Heart left ventricle (tissue), 13 donors: Measurements from ENCODE around the gene RCBTB2.

Source experiments
- POLR2A ChIP-seq, 2 donors: fragments of 450-650 bp; IDR thresholded peaks; one replicate each; pipeline ENCODE4 v1.6.1; 2017; ENCODE audit warnings: antibody characterized with exemption in 2 of 2, mild to moderate bottlenecking in 2 of 2, moderate library complexity in 2 of 2
- TF ChIP-seq, protein P1 (sequence below), 12 donors: fragments of 200-600 bp; sonication (generic) in 4 of 12; IDR thresholded peaks; one replicate each; pipeline versions ENCODE4 v1.5.0 to v1.8.0; 2018 to 2022; ENCODE audit warnings: antibody characterized with exemption in 12 of 12, mild to moderate bottlenecking in 5 of 12
- donor health status: ischemic (EF 13 %, LVEDD 7.1; RV severe dilation, severe dysfunction).
- donor health status: DM: no; HTN: yes; CAD: no.
- donor health status: DM: no; HTN: no; CAD: no.
- donor health status: ischemic (EF 25% LVEDD 6.9; RV normal size, moderate dysfunction).
- donor health status: ischemic (EF 25% LVEDD 5.7; RV mildly dilated, moderate dysfunction).
- donor health status: ischemic (EF 35%, LVEDD 5.7; RV mildly dilated, moderate dysfunction).
- donor health status: nonischemic (EF 11% LVEDD 7.7; RV severe dilation, severe dysfunction).
- donor health status: DM: yes; HTN: yes; CAD: no.
- donor health status: PGD.
- donor health status: ischemic (EF 29% LVEDD 5.4; RV normal size, mild dysfunction).
- donor health status: nonischemic (EF 23%, LVEDD 6.1; RV moderate dilation, normal function).

DNA sequence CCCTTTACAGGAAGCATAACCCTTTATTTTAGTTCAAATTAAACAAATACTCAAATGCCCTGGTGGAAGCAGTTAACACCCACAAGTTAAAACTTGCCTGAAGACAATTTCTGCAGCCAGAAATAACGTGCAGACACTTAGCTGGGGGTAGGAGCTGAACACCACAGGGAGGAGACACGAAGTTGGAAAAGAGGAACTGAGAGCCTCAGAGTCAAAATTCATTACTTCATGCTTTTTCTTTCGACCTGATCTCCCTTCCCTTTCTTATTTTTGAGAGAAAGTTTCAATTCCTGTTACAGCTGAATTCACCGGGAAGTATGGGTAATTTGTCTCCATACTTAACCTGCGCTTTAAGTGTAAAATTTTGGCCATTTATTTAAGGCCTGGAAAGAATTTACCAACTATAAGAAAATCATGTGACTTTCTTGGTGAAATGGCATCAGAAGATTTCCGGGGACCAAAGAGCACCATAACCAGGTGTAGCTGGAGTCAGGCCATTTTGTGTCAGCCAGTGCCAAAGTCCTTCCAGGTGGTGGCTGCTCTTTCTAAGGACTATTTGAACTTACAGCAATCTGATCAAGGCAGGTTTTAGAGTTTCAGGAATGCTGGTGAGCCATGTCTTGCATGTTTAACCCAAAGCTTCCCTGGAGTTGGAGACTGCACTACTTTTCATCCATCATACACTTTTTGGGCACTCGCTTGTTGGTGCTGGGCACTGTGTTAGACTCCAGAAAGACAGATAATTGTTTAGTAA is 46.5 kb upstream of the RCBTB2 start:
- TF ChIP-seq, protein P1, sequence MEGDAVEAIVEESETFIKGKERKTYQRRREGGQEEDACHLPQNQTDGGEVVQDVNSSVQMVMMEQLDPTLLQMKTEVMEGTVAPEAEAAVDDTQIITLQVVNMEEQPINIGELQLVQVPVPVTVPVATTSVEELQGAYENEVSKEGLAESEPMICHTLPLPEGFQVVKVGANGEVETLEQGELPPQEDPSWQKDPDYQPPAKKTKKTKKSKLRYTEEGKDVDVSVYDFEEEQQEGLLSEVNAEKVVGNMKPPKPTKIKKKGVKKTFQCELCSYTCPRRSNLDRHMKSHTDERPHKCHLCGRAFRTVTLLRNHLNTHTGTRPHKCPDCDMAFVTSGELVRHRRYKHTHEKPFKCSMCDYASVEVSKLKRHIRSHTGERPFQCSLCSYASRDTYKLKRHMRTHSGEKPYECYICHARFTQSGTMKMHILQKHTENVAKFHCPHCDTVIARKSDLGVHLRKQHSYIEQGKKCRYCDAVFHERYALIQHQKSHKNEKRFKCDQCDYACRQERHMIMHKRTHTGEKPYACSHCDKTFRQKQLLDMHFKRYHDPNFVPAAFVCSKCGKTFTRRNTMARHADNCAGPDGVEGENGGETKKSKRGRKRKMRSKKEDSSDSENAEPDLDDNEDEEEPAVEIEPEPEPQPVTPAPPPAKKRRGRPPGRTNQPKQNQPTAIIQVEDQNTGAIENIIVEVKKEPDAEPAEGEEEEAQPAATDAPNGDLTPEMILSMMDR (IDR thresholded peaks at IDR 0.05) = no peak
- TF ChIP-seq POLR2A (IDR thresholded peaks at IDR 0.05) = no peak
